GM21576 (cell line): Measurements from ENCODE around the gene JAKMIP1.
"Not testable (repeated sequence)": the region's sequence is repeated elsewhere in the genome, so short reads cannot be mapped to it uniquely, and the experiment has no call there.

Experiments used
- ATAC-seq: cut with Tn5 transposase; IDR thresholded peaks from one replicate; pipeline ENCODE4 v1.9.1; 2021; ENCODE audit warnings: mild to moderate bottlenecking, moderate library complexity; ENCODE audit not compliant: unreplicated experiment

The JAKMIP1 gene

GRCh38 chr4:5999830-6000365 is 200.5 kb downstream of the JAKMIP1 start:
- ATAC-seq: no peak

DNA sequence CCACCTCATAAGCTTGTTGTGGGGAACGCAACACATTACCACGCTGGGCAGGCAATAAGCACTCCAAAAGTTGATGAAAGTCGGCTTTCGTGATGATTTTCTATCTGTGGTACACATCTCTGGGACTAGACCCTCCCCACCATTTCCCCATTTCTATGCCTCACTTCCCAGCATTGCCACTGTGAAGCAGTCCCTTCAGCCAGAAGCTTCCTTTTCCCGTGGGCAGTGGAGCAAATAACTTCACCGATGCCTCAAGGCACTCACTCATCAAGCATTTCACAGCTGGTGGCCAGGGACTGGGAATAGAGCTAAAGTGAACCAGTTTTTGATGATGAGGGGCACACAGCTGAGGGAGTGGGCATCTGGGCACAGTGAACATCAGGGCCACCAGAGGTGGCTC is 201.0 kb downstream of the JAKMIP1 start:
- no peak for ATAC-seq

- peak; percentile 80 for ATAC-seq
These were observed 201.9 kb downstream of the JAKMIP1 start for GRCh38 chr4:5998333-5998936.

- no peak for ATAC-seq
These were observed 203.7 kb downstream of the JAKMIP1 start for GRCh38 chr4:5996641-5997040.

- no peak for ATAC-seq
These were observed 204.3 kb downstream of the JAKMIP1 start for GRCh38 chr4:5995901-5996623.

GRCh38 chr4:5993876-5994811 is 206.2 kb downstream of the JAKMIP1 start:
- ATAC-seq: no peak

GRCh38 chr4:5993346-5993745 is 207.0 kb downstream of the JAKMIP1 start:
- not testable (repeated sequence) for ATAC-seq

DNA sequence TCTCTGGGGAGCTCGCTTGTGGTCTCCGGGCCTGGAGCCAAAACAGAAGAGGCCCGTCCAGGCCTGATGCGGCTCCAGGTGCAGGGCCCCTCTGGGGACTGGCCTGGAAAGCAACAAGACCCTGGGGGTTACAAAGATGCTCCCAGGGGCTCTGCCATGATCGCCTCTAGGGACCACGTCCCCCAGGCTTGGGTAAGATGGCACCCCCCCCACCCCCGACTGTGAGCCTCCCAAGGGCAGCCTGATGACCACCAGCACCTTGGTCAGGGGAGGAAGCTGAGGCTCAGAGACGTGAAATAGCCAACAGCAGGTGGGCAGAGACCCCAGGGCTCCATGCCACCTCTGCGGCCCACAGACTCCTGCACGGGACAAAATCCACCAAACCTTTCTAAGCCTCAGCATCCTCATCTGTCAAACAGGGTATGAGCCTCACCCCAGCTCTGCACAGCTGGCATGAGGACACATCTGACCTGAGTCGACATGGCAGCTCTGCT is 207.5 kb downstream of the JAKMIP1 start:
- no peak for ATAC-seq

GRCh38 chr4:5992171-5992827 is 208.1 kb downstream of the JAKMIP1 start:
- no peak for ATAC-seq

- ATAC-seq: no peak
These were observed 208.9 kb downstream of the JAKMIP1 start for GRCh38 chr4:5991405-5991804.

GRCh38 chr4:5990446-5991160 is 209.7 kb downstream of the JAKMIP1 start:
- no peak for ATAC-seq

- no peak for ATAC-seq
These were observed 210.8 kb downstream of the JAKMIP1 start for GRCh38 chr4:5989236-5990225.

GRCh38 chr4:5988086-5988845 is 212.1 kb downstream of the JAKMIP1 start:
- ATAC-seq: no peak

DNA sequence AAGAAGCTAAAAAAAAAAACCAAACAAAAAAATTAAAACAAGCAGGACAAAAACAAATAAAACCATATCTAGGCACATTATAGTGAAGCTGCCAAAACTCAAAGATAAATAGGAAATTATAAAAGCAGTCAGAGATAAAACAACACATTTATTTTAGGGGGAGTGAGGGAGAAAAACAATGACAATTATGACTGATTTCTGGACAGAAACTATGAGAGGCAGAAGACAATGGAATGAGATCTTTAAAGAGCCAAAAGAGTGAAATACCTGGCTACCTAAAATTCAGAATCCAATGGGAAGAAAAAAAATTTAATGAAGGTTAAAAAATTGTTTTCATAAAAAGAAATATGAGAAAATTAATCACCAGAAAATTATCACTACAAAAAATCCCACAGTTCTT is 215.5 kb downstream of the JAKMIP1 start:
- no peak for ATAC-seq

- no peak for ATAC-seq
These were observed 218.0 kb downstream of the JAKMIP1 start for GRCh38 chr4:5982156-5982973.

DNA sequence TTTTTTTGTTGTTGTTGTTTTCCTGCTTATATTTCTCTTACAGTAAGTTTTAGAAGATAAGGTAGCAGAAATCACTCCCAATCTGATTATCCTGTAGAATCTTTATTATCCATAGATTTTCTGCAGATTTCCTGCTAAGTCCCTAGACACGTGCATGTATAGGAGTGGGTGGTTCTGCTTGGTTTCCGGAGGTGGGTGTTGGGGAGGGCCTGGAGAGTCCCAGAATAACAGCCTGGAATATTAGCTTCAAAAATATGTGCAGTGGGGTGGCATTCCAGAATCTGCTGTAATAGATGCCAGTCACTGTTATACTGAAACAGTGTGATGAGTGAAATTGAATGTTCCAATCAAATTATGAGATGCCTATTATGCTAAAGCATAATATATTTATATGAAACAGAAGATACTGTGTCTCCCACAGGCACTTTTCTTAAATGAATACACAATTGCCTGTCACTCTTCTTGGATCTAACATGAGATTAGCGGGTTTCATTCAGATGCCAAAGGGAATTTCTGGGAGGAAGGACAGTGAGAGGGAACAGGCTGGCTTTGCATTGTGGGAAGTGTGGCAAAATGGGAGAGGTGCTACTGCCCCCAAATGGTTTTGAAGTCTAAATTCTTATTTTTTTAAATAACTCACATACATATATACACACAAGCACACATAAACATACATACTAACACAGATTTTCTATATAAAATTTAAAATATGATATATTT is 219.8 kb downstream of the JAKMIP1 start:
- no peak for ATAC-seq

GRCh38 chr4:5979981-5980380 is 220.4 kb downstream of the JAKMIP1 start:
- no peak for ATAC-seq
